Islet precursor cell (in vitro differentiated cells): ENCODE results near the gene SGPL1.
A peak's percentile ranks its signal among the peaks of the same experiment; 100 is the strongest.
"Not testable (repeated sequence)": the region's sequence is repeated elsewhere in the genome, so short reads cannot be mapped to it uniquely, and the experiment has no call there.

Experiments used
- DNase-seq: peaks from one replicate; pipeline ENCODE4 v3.0.0-alpha.2; 2018

SGPL1 gene

DNA sequence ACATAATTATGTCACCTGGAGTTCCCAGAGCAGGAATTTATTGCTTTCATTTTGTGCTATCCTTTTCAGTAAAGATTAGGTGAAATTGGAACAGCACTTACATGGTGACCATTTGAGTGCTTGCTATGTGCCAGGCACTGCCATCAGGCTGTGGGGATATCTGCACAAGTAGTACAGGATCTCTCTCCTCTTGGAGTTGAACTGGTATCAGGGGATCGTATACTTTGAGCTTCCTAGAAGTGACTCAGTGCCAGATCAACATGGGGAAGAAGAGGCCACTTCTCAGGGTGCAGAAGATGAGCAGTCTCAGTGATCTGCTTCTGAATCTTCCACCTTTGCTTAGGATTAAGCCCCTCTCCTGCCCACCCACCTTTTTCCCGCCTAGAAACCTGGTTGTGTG, 29.5 kb downstream of the SGPL1 start:
- no peak for DNase-seq

DNA sequence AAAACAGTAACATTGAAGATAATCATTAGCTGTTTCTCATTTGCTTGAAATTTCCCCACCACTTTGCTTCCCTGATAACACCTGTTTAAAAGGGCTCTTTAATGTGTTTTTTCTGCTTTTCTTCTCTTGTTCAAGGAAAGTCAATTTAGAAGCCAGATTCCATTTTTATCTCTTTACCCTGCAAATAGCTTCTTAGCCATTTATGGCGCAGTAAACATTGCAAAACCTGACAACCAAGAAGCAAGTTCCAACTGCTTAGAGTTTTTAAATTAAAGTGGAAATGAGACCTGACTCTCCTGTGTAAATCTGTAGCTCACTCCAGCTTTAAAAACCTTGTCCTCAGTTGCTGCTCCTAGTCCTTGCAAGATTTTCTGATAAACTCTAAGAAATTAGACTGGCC, 30.1 kb downstream of the SGPL1 start:
- DNase-seq = no peak

- DNase-seq = no peak
These were observed 31.0 kb downstream of the SGPL1 start for GRCh38 chr10:70846795-70847194.

DNA sequence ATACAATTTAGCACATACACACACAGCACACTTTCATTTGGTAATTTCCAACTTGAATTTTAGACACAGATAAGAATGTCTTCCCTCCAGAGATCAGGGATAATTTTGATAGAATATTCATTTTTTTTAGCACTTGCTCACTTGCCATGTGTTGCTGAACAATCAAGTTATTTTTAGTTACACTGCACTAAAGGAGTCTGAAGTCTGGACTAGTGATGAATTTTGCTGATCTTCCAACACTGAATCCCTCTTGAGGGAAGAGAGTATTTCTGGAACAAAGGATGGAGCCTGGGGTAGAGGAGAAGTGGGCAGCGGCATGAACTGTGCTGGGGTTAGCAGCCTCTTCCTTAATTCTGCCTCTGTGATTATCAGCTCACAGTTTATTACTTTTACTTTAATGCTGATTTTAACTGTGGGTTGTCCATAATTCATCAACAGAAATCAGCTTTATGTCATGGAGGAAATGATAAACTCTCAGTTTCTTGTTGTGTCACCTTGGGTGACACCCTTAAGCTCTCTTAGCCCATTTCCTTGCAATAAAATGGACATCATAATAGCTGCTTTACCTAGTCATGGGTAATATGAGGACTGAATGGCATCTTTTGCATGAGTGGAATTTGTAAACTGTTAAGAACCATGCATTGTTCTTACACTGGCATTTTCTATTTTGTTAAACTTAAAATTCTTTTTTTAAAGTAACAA, 32.1 kb downstream of the SGPL1 start:
- no peak for DNase-seq

DNA sequence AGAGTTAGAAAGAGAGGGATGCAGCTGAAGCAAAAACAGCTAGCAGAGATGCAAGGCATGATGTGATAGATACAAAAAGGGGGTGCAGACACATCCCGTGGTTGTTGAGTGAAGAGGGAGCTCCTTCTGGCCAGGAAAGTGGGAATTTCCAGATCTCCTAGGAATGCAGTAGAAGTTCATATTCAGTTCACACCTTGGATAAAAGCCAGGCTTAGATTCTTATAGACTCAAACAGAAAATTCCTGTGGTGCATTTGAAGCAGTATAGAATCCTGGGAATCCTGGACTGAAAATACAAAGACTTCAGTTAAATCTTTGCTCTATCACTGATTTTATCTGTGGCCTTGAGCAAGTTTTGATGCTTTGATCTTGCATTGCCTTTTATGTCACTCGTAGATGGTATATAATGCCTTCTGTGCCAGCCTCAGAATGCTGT, 33.9 kb downstream of the SGPL1 start:
- no peak for DNase-seq

DNA sequence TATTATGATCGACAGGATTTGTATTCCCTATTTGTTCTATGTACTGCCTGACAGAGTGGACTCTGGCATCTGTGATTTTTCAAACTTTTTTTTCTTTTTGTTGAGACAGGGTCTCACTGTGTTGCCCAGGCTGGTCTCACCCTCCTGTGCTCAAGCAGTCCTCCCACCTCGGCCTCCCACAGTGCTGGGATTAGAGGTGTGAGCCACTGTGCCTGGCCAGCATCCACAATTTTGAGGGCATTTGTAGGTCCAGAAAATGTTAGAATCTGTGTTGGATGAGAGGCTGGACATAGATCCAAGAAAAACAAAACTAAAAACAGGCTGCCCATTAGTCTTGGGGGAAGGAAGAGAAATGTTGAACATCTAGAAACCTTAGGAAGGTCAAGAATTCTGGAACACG, 34.3 kb downstream of the SGPL1 start:
- DNase-seq = no peak

- no peak for DNase-seq
These were observed 36.1 kb downstream of the SGPL1 start for GRCh38 chr10:70851597-70852475.

DNA sequence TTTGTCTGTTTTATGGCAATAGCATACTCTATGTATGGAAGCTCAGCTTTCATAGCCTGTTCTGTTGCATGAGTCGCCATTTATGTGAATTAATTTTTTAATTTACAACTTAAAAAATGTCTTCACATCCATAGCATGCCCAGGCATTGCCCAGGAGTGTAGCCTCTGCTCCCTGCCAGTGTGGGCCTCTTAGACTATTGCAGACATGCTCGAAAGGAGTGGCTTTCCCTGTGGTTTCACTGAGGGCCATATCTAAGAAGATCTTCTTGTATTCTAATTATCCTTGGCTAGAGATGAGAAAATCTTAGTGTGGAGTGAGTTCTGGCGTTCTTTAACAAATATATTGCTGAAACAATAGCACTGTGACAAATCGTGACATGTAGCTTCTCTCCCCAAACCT, 37.3 kb downstream of the SGPL1 start:
- no peak for DNase-seq

DNA sequence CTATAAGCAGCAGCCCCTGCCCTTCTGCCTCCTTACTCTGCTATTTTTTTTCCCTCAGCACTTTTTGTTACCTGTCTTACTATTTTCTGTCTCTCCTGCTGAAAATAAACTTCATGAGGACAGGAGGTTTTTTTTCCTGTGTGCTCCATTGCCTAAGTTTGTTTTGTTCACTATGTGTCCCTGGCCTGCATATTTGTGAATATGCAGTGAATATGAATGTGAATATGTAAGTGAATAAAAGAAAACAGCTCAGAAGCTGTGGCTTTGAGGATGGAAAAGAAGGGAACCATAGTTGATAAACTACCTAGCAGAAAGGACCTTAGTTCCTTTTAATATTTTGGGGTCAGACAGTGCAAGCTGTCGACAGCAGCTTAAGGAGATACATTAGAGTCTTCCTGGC, 37.7 kb downstream of the SGPL1 start:
- DNase-seq = no peak

DNA sequence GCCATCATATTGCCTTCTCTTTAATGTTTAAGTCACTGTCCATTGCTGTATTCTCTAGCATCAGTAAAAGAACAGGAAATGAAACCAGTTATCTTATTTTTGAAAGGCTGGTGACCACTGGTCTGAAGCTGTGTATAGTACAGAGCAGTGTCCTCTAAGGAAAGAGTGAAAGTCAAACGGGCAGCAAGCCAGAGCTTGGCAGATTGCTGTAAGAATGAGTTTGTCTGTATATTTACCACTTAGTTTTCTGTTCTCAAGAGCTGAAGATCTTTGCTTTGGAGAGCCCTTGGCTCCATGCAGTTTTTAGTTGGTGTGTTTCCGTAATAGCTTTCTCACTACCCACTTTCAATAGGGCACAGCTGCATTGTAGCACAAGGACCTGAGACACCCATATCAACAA, 40.7 kb downstream of the SGPL1 start:
- DNase-seq = no peak

DNA sequence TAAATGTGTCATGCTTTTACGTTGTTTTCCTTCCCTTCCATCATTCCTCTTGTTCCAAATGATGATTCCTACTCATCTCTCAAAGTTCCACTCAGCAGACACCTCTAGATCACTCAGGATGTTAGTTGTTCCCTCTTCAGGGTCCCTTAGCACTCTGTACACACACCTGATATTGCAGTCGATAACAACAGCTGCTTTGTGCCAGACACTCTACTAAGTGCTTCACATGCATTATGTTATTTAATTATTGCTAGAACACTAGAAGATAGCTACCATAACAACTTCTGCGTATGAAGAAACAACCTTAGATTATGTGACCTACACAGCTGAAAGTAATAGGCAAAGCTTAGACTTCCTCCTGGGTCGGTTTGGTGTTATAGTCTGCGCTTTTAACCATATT, 43.0 kb downstream of the SGPL1 start:
- DNase-seq = no peak

GRCh38 chr10:70861495-70862197, 45.9 kb downstream of the SGPL1 start:
- DNase-seq = not testable (repeated sequence)

DNA sequence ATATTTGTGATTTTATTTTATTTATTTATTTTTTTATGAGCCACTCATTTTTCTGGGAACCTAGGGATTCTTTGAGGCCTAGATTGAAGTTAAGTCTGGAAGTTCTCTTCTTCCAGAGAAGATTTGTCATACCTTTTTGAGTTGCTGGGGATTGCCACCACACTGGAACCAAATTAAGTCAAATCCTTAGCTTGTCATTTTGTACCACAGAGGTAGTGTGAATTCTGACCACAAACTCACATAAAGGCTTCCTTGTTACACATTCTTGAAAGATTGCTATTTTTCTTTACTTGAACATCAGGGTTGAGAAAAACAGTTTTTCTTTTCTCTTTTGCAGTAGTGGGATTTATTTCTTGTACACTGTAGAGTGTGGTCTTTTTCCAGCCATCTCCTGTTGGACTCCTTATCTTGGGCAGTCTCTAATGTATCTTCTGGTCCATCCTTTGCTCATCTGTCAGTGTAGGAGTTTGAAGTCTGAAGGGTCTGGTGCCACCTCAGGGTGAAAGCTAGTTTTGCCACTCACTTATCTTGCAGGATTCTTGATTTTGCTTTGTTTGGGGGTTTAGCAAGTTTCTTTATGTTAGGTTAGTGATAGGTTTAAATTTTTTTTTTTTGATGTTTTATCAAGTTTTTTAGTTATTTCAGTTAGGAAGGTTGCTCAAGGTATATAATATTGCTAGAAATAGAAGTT, 47.9 kb downstream of the SGPL1 start:
- no peak for DNase-seq

GRCh38 chr10:70864935-70865334, 49.2 kb downstream of the SGPL1 start:
- DNase-seq = no peak

DNA sequence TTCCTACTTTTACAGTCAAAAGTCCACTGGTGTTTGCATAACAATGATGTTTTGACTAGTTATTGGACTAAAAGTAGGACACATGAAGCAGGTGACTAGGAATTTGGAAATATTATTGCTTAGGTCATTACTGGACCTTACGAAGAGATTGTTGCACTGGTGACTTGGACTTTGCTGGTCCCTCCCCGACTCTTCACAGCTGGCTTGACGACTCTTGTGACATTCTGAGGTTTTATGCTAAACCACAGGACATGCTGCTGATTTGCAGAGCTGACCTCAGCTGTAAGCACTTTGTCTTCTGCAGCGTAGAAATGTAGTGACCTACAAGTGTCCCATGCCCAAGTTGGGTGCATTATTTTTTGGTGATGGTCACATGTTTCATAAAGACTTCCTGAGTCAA, 50.7 kb downstream of the SGPL1 start:
- no peak for DNase-seq

DNA sequence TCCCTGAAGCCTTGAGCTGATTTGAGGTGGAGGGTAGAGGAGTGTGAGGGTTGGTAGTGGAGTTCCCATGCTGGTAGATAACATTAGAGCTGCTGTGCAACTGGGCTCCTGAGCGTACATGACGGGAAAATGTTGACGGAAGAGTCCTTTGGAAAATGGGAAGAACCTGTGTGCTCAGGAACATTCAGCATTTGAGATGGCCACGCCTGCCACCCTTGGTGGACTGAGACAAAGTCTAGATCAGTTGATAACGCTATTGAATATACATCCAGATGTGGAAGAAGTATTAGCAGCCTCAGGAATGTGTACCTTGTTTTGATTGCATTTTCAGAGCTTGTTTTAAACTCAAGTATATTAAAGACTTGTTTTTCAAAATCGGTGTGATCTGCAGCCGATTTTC, 56.5 kb downstream of the SGPL1 start:
- no peak for DNase-seq

- DNase-seq = peak; percentile 80
These were observed 58.3 kb downstream of the SGPL1 start for GRCh38 chr10:70874061-70874460.

DNA sequence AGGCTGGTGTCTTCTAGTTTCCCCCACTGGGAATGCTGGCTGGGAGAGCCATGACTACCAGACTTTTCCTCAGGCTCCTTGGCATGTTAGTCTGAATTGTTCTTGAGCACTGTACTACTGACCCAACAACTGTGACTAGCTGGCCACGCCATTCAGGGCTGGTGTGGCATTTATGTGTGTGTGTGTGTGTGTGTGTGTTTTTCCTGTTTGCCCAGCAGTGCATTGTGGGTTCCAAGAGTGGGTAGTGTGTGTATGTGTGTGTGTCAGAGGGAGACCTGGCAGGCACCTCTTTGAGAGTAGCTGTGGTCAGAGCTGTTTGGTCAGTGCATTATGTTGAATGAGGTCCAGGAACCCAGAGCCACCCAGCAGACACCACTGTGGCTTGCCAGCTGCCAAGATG, 63.5 kb downstream of the SGPL1 start:
- DNase-seq = no peak

GRCh38 chr10:70880077-70880534, 64.4 kb downstream of the SGPL1 start:
- peak; percentile 79 for DNase-seq

- no peak for DNase-seq
These were observed 69.0 kb downstream of the SGPL1 start for GRCh38 chr10:70884741-70885140.

- no peak for DNase-seq
These were observed 69.7 kb downstream of the SGPL1 start for GRCh38 chr10:70885481-70885880.

- DNase-seq = no peak
These were observed 70.5 kb downstream of the SGPL1 start for GRCh38 chr10:70885931-70886903.
